IPS-20b (cell line): ENCODE data around the gene CH25H.
"Not testable (repeated sequence)": the region's sequence is repeated elsewhere in the genome, so short reads cannot be mapped to it uniquely, and the experiment has no call there.

Source experiments
- H3K27ac ChIP-seq: one replicate; pipeline ENCODE4 v1.5.1; 2013; ENCODE audit warnings: low read length
- H3K27me3 ChIP-seq: 2 replicates; pipeline ENCODE4 v1.6.1; 2013; ENCODE audit warnings: mild to moderate bottlenecking, low read length, inconsistent platforms; ENCODE audit not compliant: insufficient read depth
- H3K36me3 ChIP-seq: 2 replicates; pipeline ENCODE4 v1.6.1; 2013; ENCODE audit warnings: low read depth, mild to moderate bottlenecking, inconsistent platforms, low read length, moderate library complexity; ENCODE audit not compliant: insufficient read depth
- H3K4me1 ChIP-seq: 2 replicates; pipeline ENCODE4 v1.6.1; 2013; ENCODE audit warnings: mild to moderate bottlenecking, control low read depth, inconsistent platforms, low read length, moderate library complexity; ENCODE audit not compliant: insufficient read depth
- H3K4me3 ChIP-seq: 2 replicates; pipeline ENCODE4 v1.5.1; 2013; ENCODE audit warnings: mild to moderate bottlenecking, low read length, inconsistent platforms
- H3K9ac ChIP-seq: 2 replicates; pipeline ENCODE4 v1.6.1; 2013; ENCODE audit warnings: low read depth, mild to moderate bottlenecking, inconsistent platforms, low read length, moderate library complexity
- H3K9me3 ChIP-seq: 2 replicates; pipeline ENCODE4 v1.6.1; 2013; ENCODE audit warnings: mild to moderate bottlenecking, low read depth, low read length, inconsistent platforms; ENCODE audit not compliant: insufficient read depth

The CH25H gene

GRCh38 chr10:89189211-89189734, 17.8 kb downstream of the CH25H start:
- Histone ChIP-seq H3K4me3 (no peak overlapping the region), H3K9ac (no peak overlapping the region), H3K36me3 (no peaks in the 10 kb centered on the region), H3K27ac (no peak overlapping the region), H3K9me3 (no peaks in the 10 kb centered on the region), H3K27me3 (no peaks in the 10 kb centered on the region), H3K4me1 (no peaks in the 10 kb centered on the region)

GRCh38 chr10:89185658-89186057, 21.5 kb downstream of the CH25H start:
- no peaks in the 10 kb centered on the region for H3K27me3 ChIP-seq
- no peak overlapping the region for H3K4me3 ChIP-seq
- no peaks in the 10 kb centered on the region for H3K4me1 ChIP-seq
- H3K27ac ChIP-seq, result no peak overlapping the region
- no peak overlapping the region for H3K9ac ChIP-seq
- H3K9me3 ChIP-seq, result no peaks in the 10 kb centered on the region
- H3K36me3 ChIP-seq, result no peaks in the 10 kb centered on the region

GRCh38 chr10:89184638-89185037, 22.5 kb downstream of the CH25H start:
- H3K36me3 ChIP-seq, result no peaks in the 10 kb centered on the region
- no peak overlapping the region for H3K9ac ChIP-seq

GRCh38 chr10:89183571-89183970, 23.5 kb downstream of the CH25H start:
- H3K36me3 ChIP-seq, result no peaks in the 10 kb centered on the region
- H3K27me3 ChIP-seq, result no peaks in the 10 kb centered on the region
- no peak overlapping the region for H3K9ac ChIP-seq
- no peak overlapping the region for H3K4me3 ChIP-seq
- H3K9me3 ChIP-seq, result no peaks in the 10 kb centered on the region
- no peaks in the 10 kb centered on the region for H3K4me1 ChIP-seq
- no peak overlapping the region for H3K27ac ChIP-seq

More at GRCh38 chr10:89184638-89185037, 22.5 kb downstream of the CH25H start:
- Histone ChIP-seq H3K27me3 (no peaks in the 10 kb centered on the region), H3K4me3 (no peak overlapping the region), H3K4me1 (no peaks in the 10 kb centered on the region), H3K27ac (no peak overlapping the region), H3K9me3 (no peaks in the 10 kb centered on the region)

GRCh38 chr10:89182894-89183293, 24.2 kb downstream of the CH25H start:
- Histone ChIP-seq H3K4me1 (no peaks in the 10 kb centered on the region), H3K27me3 (no peaks in the 10 kb centered on the region), H3K27ac (no peak overlapping the region), H3K9me3 (no peaks in the 10 kb centered on the region), H3K4me3 (no peak overlapping the region), H3K9ac (no peak overlapping the region), H3K36me3 (no peaks in the 10 kb centered on the region)

- no peak overlapping the region for H3K27ac ChIP-seq
- H3K4me1 ChIP-seq, result peaks cover 9% of the 10 kb centered on the region; the same call in 1 of the 2 replicates
- H3K9ac ChIP-seq, result no peak overlapping the region
- no peaks in the 10 kb centered on the region for H3K36me3 ChIP-seq
- no peak overlapping the region for H3K4me3 ChIP-seq
- H3K9me3 ChIP-seq, result no peaks in the 10 kb centered on the region
- no peaks in the 10 kb centered on the region for H3K27me3 ChIP-seq
These were observed 31.3 kb downstream of the CH25H start for GRCh38 chr10:89175816-89176215.

- Histone ChIP-seq H3K9me3 (no peaks in the 10 kb centered on the region), H3K27me3 (no peaks in the 10 kb centered on the region), H3K4me3 (no peak overlapping the region), H3K27ac (no peak overlapping the region), H3K9ac (no peak overlapping the region), H3K4me1 (peaks cover 9% of the 10 kb centered on the region; the same call in 1 of the 2 replicates), H3K36me3 (no peaks in the 10 kb centered on the region)
These were observed 34.0 kb downstream of the CH25H start for GRCh38 chr10:89173075-89173474.

- peaks cover 9% of the 10 kb centered on the region; the same call in 1 of the 2 replicates for H3K4me1 ChIP-seq
- H3K36me3 ChIP-seq, result no peaks in the 10 kb centered on the region
- H3K27ac ChIP-seq, result no peak overlapping the region
- no peak overlapping the region for H3K9ac ChIP-seq
- H3K4me3 ChIP-seq, result no peak overlapping the region
- H3K27me3 ChIP-seq, result no peaks in the 10 kb centered on the region
- H3K9me3 ChIP-seq, result no peaks in the 10 kb centered on the region
These were observed 35.1 kb downstream of the CH25H start for GRCh38 chr10:89171996-89172395.

GRCh38 chr10:89171263-89171872, 35.7 kb downstream of the CH25H start:
- Histone ChIP-seq H3K36me3 (no peaks in the 10 kb centered on the region), H3K27me3 (no peaks in the 10 kb centered on the region), H3K9me3 (no peaks in the 10 kb centered on the region), H3K4me3 (no peak overlapping the region), H3K9ac (no peak overlapping the region), H3K27ac (no peak overlapping the region), H3K4me1 (peaks cover 9% of the 10 kb centered on the region; the same call in 1 of the 2 replicates)

- not testable (repeated sequence) for H3K27ac ChIP-seq, H3K9ac ChIP-seq, H3K4me1 ChIP-seq, H3K27me3 ChIP-seq, H3K36me3 ChIP-seq, H3K4me3 ChIP-seq, H3K9me3 ChIP-seq
These were observed 38.7 kb downstream of the CH25H start for GRCh38 chr10:89168354-89168900.

GRCh38 chr10:89167915-89168314, 39.2 kb downstream of the CH25H start:
- Histone ChIP-seq H3K4me3 (no peak overlapping the region), H3K9me3 (no peaks in the 10 kb centered on the region), H3K9ac (no peak overlapping the region), H3K27me3 (no peaks in the 10 kb centered on the region), H3K27ac (no peak overlapping the region), H3K4me1 (peaks cover 6% of the 10 kb centered on the region; the same call in 1 of the 2 replicates), H3K36me3 (no peaks in the 10 kb centered on the region)

- no peak overlapping the region for H3K4me3 ChIP-seq
- no peaks in the 10 kb centered on the region for H3K27me3 ChIP-seq
- H3K4me1 ChIP-seq, result no peaks in the 10 kb centered on the region
- no peak overlapping the region for H3K9ac ChIP-seq
- no peak overlapping the region for H3K27ac ChIP-seq
- H3K9me3 ChIP-seq, result no peaks in the 10 kb centered on the region
- H3K36me3 ChIP-seq, result no peaks in the 10 kb centered on the region
These were observed 41.2 kb downstream of the CH25H start for GRCh38 chr10:89165923-89166322.
